Peyer's patch (tissue), 4 donors: ENCODE results near the gene MAOA. TPM values are rescaled to one million over a fixed set of nuclear protein-coding genes. Genes with fewer than 3 reads are reported as not detected.

Experiments used
- DNase-seq, 3 donors: peaks; one replicate each; pipeline ENCODE4 v3.0.0-alpha.2; 2017 to 2019
- H3K27ac ChIP-seq, 4 donors: fragments of 200-600 bp; sonication (generic); one replicate each; pipeline ENCODE4 v1.5.1; 2016 to 2019
- H3K27me3 ChIP-seq, 2 donors: fragments of 200-600 bp; sonication (generic); one replicate each; pipeline ENCODE4 v1.5.1; 2019
- H3K36me3 ChIP-seq, 3 donors: fragments of 200-600 bp; sonication (generic); one replicate each; pipeline ENCODE4 v1.5.1; 2016 to 2019
- H3K4me1 ChIP-seq, 4 donors: fragments of 200-600 bp; sonication (generic); one replicate each; pipeline ENCODE4 v1.5.1; 2016 to 2019
- H3K4me3 ChIP-seq, 4 donors: fragments of 200-600 bp; sonication (generic); 1 replicate in 3 of 4; 2 replicates in 1 of 4; pipeline ENCODE4 v1.5.1; 2016 to 2019; ENCODE audit warnings: mild to moderate bottlenecking in 1 of 4
- H3K9me3 ChIP-seq, 4 donors: fragments of 200-600 bp; sonication (generic); one replicate each; pipeline ENCODE4 v1.5.1; 2016 to 2019; ENCODE audit warnings: mild to moderate bottlenecking in 1 of 4
- CTCF ChIP-seq, 6 experiments: fragments of 450-650 bp in 4 of 6; fragments of 200-600 bp in 2 of 6; sonication (generic) in 1 of 6; IDR thresholded peaks; one replicate each; pipeline ENCODE4 v1.5.1; 2017 to 2019; ENCODE audit warnings: antibody characterized with exemption in 6 of 6, mild to moderate bottlenecking in 3 of 6, moderate library complexity in 1 of 6
- POLR2A ChIP-seq, 2 donors: fragments of 450-650 bp; IDR thresholded peaks; one replicate each; pipeline ENCODE4 v1.5.1; 2017; ENCODE audit warnings: antibody characterized with exemption in 2 of 2, mild to moderate bottlenecking in 2 of 2, moderate library complexity in 2 of 2
- total RNA-seq, 4 donors: library from RNA; depleted of rRNA; stranded (reverse); fragments of >200 nt; gene quantifications; one replicate each; pipeline ENCODE4 v1.1.0, GENCODE V29; 2016

The MAOA gene
- total RNA-seq, 4 donors from 2014 or later: 171 to 883 (median 688) TPM

DNA sequence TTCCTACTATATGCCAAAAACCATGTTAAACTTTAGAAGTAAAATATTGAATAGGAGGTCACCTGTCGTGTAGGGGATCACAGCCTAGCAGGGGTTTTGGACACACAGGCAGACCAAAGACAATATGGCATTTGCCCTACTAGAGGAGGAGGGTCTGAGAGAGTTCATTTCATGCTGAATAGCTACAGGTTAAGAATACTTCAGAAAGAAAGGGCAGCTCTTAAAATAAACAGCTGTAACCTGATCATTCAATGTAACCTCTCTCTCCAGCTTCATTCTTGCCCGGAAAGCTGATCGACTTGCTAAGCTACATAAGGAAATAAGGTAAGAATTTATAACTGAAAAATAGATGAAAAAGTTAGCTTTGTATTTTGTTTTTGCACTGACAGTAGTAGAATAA, 79.9 kb downstream of the MAOA start:
- Histone ChIP-seq H3K4me3 (no peak overlapping the region), H3K27ac (no peak overlapping the region), H3K27me3 (no peaks in the 10 kb centered on the region), H3K4me1 (no peaks in the 10 kb centered on the region), H3K36me3 (peaks cover 0 to 28% (median 0%) of the 10 kb centered on the region in 3 donors), H3K9me3 (no peaks in the 10 kb centered on the region)
- TF ChIP-seq CTCF (IDR thresholded peaks at IDR 0.05) (no peak), POLR2A (IDR thresholded peaks at IDR 0.05) (no peak)
- DNase-seq: no peak

DNA sequence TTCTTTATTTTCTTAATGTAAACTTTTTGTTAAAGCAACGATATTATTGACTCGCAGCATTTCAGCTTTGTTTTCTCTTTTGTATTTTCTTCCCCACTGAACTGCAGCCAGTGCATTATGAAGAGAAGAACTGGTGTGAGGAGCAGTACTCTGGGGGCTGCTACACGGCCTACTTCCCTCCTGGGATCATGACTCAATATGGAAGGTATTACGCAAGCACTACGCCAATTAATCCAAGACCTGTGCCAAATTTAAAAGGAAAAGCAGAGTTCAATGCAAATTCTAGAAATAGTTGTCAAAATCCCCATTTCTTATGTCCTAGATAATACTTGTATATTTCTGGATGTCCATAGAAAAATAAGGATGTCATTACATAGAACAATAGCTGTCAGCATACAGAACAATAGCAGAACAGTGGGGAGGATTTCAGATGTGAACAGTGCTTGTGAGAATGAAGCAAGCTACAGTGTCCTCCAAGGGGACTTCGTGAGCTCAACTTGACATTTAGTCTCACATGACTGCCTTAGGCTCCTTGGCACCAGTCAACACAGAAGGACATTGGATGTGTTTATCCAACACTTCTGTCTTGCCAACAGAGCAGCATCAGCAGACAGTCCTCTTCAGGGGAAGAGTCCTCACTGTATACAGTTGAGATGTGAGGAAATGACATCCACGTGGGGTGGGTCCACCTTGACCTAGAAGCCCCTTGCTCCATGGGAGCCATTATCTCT, 85.9 kb downstream of the MAOA start:
- peak overlapping the region in 2 of 4 donors; percentile 18 to 26 for H3K27ac ChIP-seq
- DNase-seq: no peak
- no peaks in the 10 kb centered on the region for H3K27me3 ChIP-seq
- H3K4me3 ChIP-seq: no peak overlapping the region
- no peaks in the 10 kb centered on the region for H3K9me3 ChIP-seq
- peaks cover 0 to 22% (median 0%) of the 10 kb centered on the region in 3 donors for H3K36me3 ChIP-seq
- TF ChIP-seq POLR2A (IDR thresholded peaks at IDR 0.05): no peak
- TF ChIP-seq CTCF (IDR thresholded peaks at IDR 0.05): no peak
- H3K4me1 ChIP-seq: peaks cover 0 to 19% (median 0%) of the 10 kb centered on the region in 4 donors

- no peak for DNase-seq
- no peak for TF ChIP-seq CTCF (IDR thresholded peaks at IDR 0.05)
- no peak for TF ChIP-seq POLR2A (IDR thresholded peaks at IDR 0.05)
- peak overlapping the region in 1 of 4 donors; percentile 30 for H3K27ac ChIP-seq
- no peaks in the 10 kb centered on the region for H3K9me3 ChIP-seq
- H3K36me3 ChIP-seq: peaks cover 0 to 13% (median 0%) of the 10 kb centered on the region in 3 donors
- peaks cover 0 to 19% (median 0%) of the 10 kb centered on the region in 4 donors for H3K4me1 ChIP-seq
- H3K4me3 ChIP-seq: no peak overlapping the region
- no peaks in the 10 kb centered on the region for H3K27me3 ChIP-seq
Observed at GRCh38 chrX:43743100-43743822, 87.2 kb downstream of the MAOA start.

DNA sequence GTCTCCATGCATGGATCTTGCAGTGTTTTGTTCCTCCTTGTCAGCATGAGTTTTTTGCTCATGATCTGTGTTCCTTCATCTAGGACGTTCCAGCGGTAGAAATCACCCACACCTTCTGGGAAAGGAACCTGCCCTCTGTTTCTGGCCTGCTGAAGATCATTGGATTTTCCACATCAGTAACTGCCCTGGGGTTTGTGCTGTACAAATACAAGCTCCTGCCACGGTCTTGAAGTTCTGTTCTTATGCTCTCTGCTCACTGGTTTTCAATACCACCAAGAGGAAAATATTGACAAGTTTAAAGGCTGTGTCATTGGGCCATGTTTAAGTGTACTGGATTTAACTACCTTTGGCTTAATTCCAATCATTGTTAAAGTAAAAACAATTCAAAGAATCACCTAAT, 88.2 kb downstream of the MAOA start:
- H3K36me3 ChIP-seq: peaks cover 0 to 13% (median 0%) of the 10 kb centered on the region in 3 donors
- no peak overlapping the region for H3K27ac ChIP-seq
- no peaks in the 10 kb centered on the region for H3K27me3 ChIP-seq
- no peaks in the 10 kb centered on the region for H3K9me3 ChIP-seq
- TF ChIP-seq CTCF (IDR thresholded peaks at IDR 0.05): no peak
- TF ChIP-seq POLR2A (IDR thresholded peaks at IDR 0.05): no peak
- DNase-seq: no peak
- H3K4me3 ChIP-seq: no peak overlapping the region
- peaks cover 0 to 19% (median 0%) of the 10 kb centered on the region in 4 donors for H3K4me1 ChIP-seq

GRCh38 chrX:43745938-43746721, 90.0 kb downstream of the MAOA start:
- no peaks in the 10 kb centered on the region for H3K27me3 ChIP-seq
- H3K4me1 ChIP-seq: peaks cover 0 to 19% (median 0%) of the 10 kb centered on the region in 4 donors
- no peak overlapping the region for H3K4me3 ChIP-seq
- TF ChIP-seq POLR2A (IDR thresholded peaks at IDR 0.05) (no peak), CTCF (IDR thresholded peaks at IDR 0.05) (peak in 1 of 6 experiments; percentile 1)
- DNase-seq: no peak
- no peaks in the 10 kb centered on the region for H3K9me3 ChIP-seq
- H3K27ac ChIP-seq: peak overlapping the region in 1 of 4 donors; percentile 9
- peaks cover 0 to 10% (median 0%) of the 10 kb centered on the region in 3 donors for H3K36me3 ChIP-seq
